ENCODE results near the gene SPCS1. TPM values are rescaled to one million over a fixed set of nuclear protein-coding genes. Genes with fewer than 3 reads are reported as not detected.
"Not testable (repeated sequence)": the region's sequence is repeated elsewhere in the genome, so short reads cannot be mapped to it uniquely, and the experiment has no call there.

Gene SPCS1
- total RNA-seq (ENCODE audit: insufficient read depth, low replicate concordance), result 87.9 TPM

DNA sequence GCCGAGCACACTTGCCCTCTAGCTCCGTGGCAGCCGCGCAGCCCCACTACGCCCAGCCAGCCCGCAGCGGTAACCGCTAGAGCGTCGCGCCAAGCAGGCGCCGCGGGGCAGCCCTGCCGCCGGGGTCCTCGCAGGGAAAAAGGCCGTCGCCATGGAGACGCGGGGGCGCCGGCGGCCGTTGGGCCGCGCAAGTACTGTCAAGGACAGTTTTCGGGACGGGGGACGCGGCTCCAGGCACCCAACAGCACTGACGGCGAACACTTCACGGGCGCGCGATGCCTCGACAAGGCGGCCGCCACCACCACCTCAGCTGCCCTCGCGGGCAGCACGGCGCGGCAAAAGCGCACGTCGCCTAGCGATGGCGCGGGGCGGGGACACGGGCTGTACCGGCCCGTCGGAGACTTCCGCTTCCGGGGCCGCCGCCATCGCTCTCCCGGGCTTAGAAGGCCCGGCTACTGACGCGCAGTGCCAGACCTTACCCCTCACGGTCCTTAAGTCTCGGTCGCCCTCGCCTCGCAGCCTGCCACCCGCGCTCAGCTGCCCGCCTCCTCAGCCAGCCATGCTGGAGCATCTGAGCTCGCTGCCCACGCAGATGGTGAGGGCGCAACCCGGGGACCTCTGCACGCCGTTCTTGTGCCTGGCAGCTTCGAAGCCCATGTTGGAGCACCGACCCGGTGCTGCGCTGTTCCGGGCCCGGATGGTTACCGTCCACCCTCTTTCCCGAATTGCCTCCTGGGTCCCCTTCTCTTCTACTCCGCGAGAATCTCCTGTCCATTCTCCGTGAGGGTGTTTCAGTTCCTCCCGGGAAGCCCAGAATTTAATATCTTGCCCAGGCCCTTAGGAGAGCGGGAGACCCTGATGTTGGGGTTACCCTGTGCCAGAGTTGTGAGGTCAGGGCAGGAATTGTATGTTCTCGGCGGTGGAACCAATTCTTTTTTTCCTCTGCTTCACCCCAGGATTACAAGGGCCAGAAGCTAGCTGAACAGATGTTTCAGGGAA lies at the start of gene SPCS1, which contains the start of gene GLT8D1:
Gene SPCS1 (plus strand): TSS at position 419 of the 999 bp plus-strand sequence. CDS start 141 bp downstream, at position 560.
Gene GLT8D1 (minus strand): TSS at position 104 of the 999 bp plus-strand sequence. CDS start 5,331 bp downstream, outside the sequence.
- DNase-seq (ENCODE audit: low spot score), result peak; percentile 90

DNA sequence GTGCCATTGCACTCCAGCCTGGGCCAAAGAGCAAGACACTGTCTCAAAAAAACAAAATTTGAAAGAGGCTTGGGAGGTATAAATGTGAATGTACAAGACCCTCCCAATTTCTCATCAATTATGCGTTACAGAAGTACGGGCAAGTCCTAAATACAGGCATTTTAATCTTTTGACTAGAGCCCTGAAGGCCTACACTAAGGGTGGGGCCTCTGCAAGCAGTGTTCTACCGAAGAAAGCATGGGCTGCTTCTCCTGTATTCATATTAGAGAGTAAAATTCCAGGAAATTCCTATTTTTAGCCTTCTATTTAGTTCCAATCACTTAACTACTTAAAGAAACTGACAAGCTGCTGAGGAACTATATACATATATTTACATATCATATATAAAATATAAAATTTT lies 45.9 kb upstream of the SPCS1 start:
- DNase-seq (ENCODE audit: low spot score), result no peak

DNA sequence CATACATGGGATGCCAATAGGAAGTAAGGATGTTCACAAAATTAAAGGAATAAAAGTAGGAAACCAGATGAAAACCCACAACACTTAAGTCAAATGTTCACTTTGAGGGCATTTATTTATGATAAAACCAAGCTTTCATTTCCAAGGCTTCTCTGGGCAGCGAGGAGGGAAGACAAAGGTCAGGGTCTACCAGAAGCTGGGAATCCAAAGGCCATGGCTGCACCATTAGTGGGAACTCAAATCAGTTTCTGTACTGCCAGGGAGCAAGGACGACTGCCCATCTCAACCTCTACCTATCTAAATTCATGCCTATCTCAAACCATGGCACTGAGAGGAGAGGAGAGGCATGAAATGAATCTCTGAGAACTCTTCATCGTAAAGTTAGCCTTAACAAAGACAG lies 42.8 kb upstream of the SPCS1 start:
- no peak for DNase-seq (ENCODE audit: low spot score)

DNA sequence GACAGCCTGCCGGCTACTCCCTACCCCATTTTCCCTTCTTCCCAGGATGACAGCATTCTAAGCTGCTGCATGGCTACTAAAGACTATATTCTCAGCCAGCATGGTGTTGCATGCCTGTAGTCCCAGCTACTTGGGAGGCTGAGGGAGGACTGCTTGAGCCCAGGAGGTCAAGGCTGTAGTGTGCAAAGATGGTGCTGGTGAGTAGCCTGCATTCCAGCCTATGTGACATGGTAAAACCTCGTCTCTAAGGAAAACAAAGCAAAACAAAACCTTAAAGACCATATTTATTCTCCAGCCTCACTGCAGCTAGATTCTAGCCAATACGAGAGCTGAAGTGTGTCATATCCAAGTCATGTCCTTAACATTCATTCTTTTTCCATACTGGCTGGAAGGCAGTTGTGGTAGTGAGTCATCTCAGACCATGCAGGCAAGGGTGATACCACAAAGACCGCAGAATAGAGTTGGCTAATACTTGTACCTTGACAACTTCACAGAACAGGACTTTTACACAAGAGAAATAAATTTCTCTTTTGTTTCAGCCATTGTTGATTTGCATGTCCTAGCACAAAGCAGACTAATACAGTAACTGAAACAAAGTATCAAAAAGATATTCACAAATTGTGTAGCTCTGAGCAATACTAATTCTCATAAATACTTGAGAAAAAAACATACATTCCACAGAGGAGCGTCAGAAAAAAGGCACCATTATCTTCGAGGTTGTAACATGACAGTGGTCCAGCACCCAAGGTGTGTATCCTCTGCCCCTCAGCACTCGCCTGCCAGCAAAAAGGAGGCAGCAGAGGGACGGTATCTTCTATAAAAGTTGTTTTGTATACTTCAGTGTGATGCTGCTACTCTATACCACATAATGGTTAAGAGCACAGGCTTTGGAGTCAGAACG lies 35.0 kb upstream of the SPCS1 start:
- DNase-seq (ENCODE audit: low spot score), result peak; percentile 57

DNA sequence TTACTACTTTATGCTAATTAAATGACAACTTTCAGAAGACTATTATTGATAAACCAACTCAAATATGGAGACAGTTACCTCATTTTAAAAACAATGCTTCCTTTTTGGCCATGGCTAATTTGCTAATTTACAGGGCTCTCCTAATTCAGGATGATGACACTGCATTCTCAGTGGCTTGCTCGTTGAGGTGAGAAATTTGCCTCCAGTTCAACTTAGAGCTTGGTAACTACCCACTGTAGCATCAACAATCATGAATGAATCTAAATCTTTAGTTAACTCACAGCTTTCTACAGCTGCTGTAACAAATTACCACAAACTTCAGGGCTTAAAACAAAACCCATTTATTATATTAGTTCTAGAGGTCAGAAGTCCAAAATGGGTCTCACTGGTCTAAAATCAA lies 34.2 kb upstream of the SPCS1 start:
- DNase-seq (ENCODE audit: low spot score), result no peak

DNA sequence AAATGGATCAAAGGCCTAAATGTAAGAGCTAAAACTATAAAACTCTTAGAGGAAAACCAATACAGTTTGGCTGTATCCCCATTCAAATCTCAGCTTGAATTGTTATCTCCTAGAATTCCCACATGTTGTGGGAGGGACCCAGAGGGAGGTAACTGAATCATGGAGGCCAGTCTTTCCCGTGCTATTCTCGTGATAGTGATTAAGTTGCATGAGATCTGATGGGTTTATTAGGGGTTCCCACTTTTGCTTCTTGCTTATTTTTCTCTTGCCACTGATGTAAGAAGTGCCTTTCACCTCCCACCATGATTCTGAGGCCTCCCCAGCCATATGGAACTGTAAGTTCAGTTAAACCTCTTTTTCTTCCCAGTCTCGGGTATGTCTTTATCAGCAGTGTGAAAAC lies 29.7 kb upstream of the SPCS1 start:
- DNase-seq (ENCODE audit: low spot score), result not testable (repeated sequence)

DNA sequence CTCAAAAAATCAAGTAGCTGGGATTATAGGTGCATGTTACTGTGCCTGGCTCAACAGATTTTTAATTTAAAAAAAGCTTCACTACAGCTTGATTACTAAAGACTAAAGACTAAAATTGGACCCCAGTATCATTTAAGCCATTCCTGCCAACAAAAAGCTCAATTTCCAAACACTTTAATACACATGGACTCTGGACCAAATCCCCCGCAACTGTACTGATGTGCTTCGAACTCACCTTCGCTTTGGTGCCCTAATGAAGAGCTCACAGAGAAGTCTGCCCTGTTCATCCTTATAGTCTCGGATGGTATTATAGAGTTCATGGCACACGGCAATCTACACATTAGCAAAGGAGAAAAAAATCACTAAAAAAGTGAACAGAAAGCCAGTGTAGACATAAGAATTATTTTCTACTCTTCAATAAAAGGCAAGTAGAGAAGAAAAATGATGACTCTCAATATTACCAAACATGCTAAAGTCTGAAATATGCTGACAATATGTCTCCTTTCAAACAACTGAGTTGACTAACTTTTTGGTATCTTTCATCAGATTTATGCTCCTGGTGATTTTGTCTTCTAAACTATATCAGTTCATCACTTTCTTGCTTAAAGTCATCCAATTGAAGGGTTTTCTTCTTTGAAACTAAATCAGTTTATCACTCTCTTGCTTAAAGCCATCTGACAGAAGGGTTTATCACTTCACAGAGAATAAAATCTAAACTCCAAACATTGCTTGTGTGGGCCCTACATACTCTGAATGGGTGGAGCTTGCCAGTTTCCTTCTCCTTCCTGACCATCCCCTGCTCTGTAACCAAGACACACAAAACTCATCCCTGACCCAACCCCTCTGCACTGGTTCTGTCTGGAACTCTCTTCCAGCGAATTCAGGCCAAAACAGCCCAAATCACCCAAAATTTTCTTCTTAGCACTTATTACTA lies 27.4 kb upstream of the SPCS1 start:
- DNase-seq (ENCODE audit: low spot score), result no peak

DNA sequence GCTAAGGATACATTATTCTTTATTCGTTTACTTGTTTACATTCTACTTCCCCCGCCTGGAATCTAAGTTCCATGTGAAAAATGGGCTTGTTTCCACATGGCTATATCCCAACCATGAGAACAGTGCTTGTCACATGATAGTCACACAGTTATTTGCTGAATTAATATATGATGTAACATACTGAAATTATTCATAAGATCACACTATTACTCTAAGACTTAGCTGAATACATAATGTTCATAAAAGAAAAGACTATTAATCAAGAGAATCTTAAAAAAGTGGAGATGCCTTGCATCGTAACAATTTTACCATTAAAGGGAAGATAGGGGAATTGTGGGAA lies 26.7 kb upstream of the SPCS1 start:
- no peak for DNase-seq (ENCODE audit: low spot score)

DNA sequence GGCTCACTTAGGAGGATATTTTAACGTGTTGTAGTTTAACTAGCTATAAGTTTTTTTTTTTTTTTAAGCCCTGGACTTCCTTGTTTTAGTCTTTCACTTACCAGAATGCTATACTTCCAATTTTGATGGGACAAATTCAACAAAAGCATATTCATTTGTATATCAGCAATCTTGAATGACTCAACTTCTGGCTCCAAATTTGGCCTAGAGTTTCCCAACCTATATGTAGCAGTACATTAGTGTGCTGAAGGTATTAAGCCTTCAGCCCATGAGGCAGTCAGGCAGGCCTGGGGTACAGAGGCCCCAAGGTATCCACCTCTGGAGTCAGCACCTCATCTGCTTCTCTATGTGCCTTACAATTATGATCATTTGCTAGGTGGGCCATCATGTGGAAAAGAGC lies 26.1 kb upstream of the SPCS1 start:
- no peak for DNase-seq (ENCODE audit: low spot score)

DNA sequence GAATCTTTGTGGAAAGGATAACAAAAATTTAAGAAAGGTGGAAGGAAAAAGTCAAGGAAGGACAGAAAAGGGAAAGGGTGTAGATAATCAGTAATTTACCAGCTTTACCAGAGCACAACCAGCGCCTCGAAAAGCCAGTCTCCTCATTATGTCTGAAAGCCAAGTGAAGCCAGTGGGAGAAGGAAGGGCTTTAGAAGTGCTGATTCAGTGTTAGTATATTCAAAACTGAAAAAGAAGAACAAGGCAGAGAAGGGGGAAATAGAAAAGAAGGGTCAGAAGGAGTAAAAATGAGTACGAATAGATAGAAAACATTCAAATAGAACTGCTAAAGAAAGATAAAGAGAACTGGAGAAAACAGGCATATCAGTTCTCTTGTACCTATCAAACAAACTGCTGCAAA lies 24.3 kb upstream of the SPCS1 start:
- no peak for DNase-seq (ENCODE audit: low spot score)

DNA sequence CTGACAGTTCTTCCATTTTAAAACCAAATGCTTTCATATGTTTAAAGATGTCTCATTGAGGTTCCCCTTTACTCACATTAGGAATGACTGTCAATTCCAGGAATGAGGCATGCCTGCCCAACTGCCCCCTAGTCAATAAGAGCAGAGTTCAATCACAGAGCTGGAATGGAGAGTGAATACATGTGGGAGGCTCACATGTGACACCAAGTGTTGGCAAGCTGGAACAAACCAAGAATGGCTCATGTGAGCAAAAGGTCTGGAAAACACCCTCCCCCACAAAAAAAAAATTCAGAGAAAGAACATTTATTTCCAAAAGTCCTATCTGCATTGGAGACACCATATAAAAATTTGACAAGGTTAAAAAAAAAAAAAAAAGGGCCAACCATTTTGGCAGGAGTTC lies 23.9 kb upstream of the SPCS1 start:
- peak; percentile 20 for DNase-seq (ENCODE audit: low spot score)

DNA sequence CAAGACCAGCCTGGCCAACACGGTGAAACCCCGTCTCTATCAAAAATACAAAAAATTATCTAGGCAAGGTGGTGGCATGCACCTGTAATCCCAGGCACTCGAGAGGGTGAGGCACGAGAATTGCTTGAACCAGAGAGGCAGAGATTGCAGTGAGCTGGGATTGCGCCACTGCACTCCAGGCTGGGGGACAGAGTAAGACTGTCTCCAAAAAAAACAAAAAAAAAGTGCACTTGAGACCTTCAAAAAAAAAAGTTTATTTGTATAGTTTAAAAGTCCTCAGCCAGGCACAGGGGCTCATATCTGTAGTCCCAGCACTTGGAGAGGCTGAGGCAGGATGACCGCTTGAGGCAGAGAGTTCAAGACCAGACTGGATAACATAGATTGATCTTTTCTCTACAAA lies 22.3 kb upstream of the SPCS1 start:
- no peak for DNase-seq (ENCODE audit: low spot score)

DNA sequence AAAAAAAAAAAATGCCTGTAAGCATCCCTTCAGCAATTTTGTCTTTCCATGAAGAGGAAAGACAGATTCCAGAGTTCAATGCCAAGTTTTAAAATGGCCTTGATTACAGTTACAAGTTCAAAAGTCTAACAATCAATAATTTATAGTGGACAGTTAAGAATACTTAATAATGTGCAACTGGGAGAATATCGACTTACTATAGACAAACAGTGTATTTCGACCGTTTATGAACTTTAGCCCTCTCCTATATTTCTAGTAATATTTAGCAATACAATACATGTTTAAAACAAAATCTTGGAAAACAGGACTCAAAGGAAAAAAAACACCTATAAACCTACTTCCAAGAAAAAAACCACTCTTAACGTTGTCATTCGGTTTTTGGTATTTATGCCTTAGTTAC lies 21.7 kb upstream of the SPCS1 start:
- no peak for DNase-seq (ENCODE audit: low spot score)

DNA sequence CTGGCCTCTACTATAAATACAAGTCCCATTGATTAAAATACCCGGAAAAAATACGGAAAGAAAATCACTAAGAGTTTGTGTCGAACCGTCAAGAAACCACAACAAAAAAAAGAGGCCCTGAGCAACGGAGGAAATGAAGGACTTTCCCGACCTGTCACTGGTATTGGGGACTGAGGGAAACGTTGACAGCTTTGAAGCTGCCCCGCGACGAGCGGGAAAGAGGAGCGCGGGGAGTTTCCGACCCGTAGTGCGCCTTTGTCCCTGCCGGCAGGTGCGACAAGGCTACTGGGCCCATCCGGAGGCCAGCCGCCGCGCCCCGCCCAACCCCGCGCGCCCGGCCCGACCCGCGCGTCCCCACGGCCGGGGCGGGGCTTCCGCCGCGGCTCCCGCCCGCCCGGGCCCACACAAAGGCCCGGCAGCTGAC lies 20.6 kb upstream of the SPCS1 start:
- DNase-seq (ENCODE audit: low spot score), result no peak

DNA sequence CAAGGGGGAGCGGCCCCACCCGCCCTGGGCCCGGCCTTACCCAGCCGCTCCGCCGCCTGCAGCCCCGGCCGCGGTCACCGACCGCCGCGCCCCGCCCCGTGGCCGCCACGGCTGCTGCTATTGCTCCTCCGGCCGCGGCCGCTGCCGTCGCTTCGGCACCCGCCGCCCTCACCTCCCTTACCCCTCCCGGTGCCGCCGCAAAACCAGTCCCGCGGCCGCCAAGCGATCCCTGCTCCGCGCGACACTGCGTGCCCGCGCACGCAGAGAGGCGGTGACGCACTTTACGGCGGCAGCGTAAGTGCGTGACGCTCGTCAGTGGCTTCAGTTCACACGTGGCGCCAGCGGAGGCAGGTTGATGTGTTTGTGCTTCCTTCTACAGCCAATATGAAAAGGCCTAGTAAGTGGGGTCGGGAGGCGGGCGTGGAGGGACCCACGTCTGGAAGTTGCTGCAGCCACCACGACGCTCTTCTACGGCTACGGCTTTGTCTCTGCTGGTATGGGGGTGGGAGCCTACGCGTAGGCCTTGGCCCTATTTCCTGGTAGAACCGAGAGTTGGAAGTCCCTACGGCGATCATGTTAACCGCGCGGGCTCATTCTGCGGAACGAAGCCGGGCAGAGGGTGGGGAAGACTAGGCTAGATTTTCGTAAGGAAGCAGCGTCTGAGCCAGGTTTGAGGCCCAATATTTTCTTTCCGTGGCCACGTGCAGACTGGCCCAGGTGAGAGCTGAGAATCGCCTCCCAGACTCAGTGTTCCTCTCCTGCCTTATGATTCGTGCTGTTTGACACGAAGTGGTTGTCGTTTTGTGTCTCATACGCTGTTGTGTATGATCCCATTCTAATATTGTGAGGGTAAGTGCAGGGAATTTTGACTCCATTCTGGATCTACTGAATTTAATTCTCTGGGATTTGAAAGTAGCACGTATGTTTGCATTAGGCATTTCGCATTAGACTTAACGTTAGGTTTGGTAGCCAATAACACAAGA lies 19.9 kb upstream of the SPCS1 start, which contains the start of the genes GNL3 and PBRM1:
Gene GNL3 (plus strand): TSS at position 324 of the 983 bp plus-strand sequence. CDS start 61 bp downstream, at position 385.
Gene PBRM1 (minus strand): TSS at position 205 of the 983 bp plus-strand sequence.
- DNase-seq (ENCODE audit: low spot score), result peak; percentile 98

DNA sequence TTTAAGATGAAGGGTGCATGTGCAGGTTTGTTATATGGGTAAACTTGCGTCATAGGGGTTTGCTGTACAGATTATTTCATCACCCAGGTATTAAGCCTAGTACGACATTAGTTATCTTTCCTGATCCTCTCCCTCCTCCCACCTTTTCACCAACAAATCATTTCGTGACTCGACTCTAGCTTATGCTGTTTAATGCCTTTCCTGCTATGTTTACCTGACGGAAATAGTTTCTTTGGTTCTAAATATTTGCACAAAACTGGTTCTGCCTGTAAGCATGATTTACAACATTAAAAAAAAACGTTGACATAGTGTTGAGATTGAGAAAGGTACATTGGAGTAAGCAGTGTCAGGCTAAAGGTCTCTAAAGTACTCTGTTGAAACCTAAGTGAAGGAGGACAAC lies 17.6 kb upstream of the SPCS1 start:
- DNase-seq (ENCODE audit: low spot score), result no peak

DNA sequence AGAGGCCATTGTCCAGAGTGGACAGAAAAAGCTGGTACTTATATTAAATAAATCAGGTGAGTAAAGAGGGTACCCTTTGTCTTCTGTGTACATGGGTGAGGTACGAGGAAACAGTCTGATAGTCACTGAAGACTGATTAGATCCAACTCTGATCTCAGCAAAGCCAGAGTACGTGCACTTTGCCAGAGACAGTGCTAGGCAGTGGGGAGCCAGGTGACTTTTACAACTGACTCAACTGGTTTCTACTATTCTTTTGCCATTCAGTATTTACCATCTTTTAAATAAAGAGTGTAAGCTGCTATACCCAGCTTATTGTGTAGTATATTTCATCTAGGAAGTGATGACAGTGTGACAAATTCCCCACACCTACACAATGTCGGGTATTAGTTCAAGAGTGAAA lies 16.8 kb upstream of the SPCS1 start:
- DNase-seq (ENCODE audit: low spot score), result no peak

DNA sequence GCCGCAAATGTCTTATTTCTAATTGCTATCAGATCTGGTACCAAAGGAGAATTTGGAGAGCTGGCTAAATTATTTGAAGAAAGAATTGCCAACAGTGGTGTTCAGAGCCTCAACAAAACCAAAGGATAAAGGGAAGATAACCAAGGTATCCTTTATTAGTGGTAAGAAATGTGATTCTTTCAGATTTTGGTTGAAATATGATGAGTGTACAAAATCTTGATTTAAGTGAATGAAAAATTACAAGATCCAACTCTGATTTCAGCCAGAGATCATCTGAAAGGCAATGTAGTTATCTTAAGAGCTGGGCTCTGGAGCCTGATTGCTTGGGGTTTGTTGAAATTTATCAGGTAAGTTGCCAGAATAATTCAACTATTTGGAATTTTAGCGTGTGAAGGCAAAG lies 15.3 kb upstream of the SPCS1 start:
- no peak for DNase-seq (ENCODE audit: low spot score)

DNA sequence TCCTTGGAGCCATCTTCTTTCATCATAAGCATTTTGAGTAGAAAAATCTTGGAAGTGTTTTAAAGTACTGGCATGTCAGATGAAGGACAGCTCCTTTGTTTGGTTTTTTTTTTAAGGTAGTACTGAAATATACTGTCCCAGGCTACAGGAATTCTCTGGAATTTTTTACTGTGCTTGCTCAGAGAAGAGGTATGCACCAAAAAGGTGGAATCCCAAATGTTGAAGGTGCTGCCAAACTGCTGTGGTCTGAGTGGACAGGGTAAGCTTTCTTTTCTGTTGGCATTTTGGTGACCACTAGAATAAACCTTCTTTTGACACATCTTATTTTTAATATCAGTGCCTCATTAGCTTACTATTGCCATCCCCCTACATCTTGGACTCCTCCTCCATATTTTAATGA lies 12.8 kb upstream of the SPCS1 start:
- no peak for DNase-seq (ENCODE audit: low spot score)

Measured in umbilical cord (tissue), 2 donors.